PC-3 (cell line): ENCODE data around the gene ADCY10. TPM values are rescaled to one million over a fixed set of nuclear protein-coding genes. Genes with fewer than 3 reads are reported as not detected.

ENCODE experiments used
- ATAC-seq: fragments of 200-7000 bp; cut with Tn5 transposase; 2 replicates; pipeline ENCODE4 v1.9.1; 2020; ENCODE audit warnings: mild to moderate bottlenecking, moderate library complexity
- BruUV-seq: library from RNA; stranded (reverse); fragments of 400-500 nt; replicated peaks from 2 replicates; lab custom pipeline; 2021; lab: Mats Ljungman, UMichigan
- CTCF ChIA-PET: fragments of 300-600 bp; sonication (Branson Sonifier 250); formaldehyde crosslinking; loops from one replicate; lab custom pipeline; 2022; ENCODE audit warnings: antibody characterized with exemption; lab: Charles Lee
- POLR2A ChIA-PET: fragments of 300-600 bp; sonication (Branson Sonifier 250); formaldehyde crosslinking; loops from one replicate; lab custom pipeline; 2022; ENCODE audit warnings: antibody characterized with exemption; ENCODE audit not compliant: unreplicated experiment; lab: Charles Lee
- DNase-seq: peaks from one replicate; pipeline ENCODE4 v3.0.0-alpha.2; 2015
- H2AFZ ChIP-seq: fragments of 300-600 bp; sonication (generic); 2 replicates; pipeline ENCODE4 v1.6.0; 2016; ENCODE audit warnings: antibody characterized with exemption, low read length
- H3F3A ChIP-seq: fragments of 300-600 bp; sonication (generic); one replicate; pipeline ENCODE4 v1.6.0; 2017; ENCODE audit warnings: antibody characterized with exemption, low read length, control low read depth, mild to moderate bottlenecking; ENCODE audit not compliant: unreplicated experiment
- H3K27ac ChIP-seq: fragments of 300-600 bp; sonication (generic); 2 replicates; pipeline ENCODE4 v1.5.1; 2016; ENCODE audit warnings: mild to moderate bottlenecking, low read length
- H3K27me3 ChIP-seq: fragments of 300-600 bp; sonication (generic); 2 replicates; pipeline ENCODE4 v1.6.1; 2016; ENCODE audit warnings: low read length, mixed read lengths
- H3K36me3 ChIP-seq: fragments of 300-600 bp; sonication (generic); 2 replicates; pipeline ENCODE4 v1.6.1; 2016; ENCODE audit warnings: low read depth, mixed run types, low read length, mixed read lengths
- H3K4me1 ChIP-seq: fragments of 300-600 bp; sonication (generic); 2 replicates; pipeline ENCODE4 v1.5.1; 2016; ENCODE audit warnings: low read length; ENCODE audit not compliant: insufficient read depth
- H3K4me2 ChIP-seq: fragments of 300-600 bp; sonication (generic); 2 replicates; pipeline ENCODE4 v1.6.0; 2016; ENCODE audit warnings: low read length
- H3K4me3 ChIP-seq: fragments of 300-600 bp; sonication (generic); 2 replicates; pipeline ENCODE4 v1.5.1; 2016; ENCODE audit warnings: mild to moderate bottlenecking, low read length, mixed read lengths
- H3K79me2 ChIP-seq: fragments of 300-600 bp; sonication (generic); 2 replicates; pipeline ENCODE4 v1.6.1; 2017; ENCODE audit warnings: low read length, mixed read lengths
- H3K9ac ChIP-seq: fragments of 300-600 bp; sonication (generic); 2 replicates; pipeline ENCODE4 v1.6.0; 2016; ENCODE audit warnings: mild to moderate bottlenecking, low read length
- H3K9me2 ChIP-seq: fragments of 300-600 bp; sonication (generic); replicated peaks from 2 replicates; pipeline ENCODE4 v1.6.1; 2016; ENCODE audit warnings: mixed run types, low read length, mixed read lengths
- H3K9me3 ChIP-seq: fragments of 300-600 bp; sonication (generic); 2 replicates; pipeline ENCODE4 v1.6.1; 2016; ENCODE audit warnings: low read length, mixed read lengths
- H4K20me1 ChIP-seq: fragments of 300-600 bp; sonication (generic); 2 replicates; pipeline ENCODE4 v1.6.1; 2016; ENCODE audit warnings: low read length, mixed read lengths
- CTCF ChIP-seq: fragments of 300-600 bp; sonication (generic); conservative IDR thresholded peaks from 2 replicates; pipeline ENCODE4 v1.5.1; 2017; ENCODE audit warnings: antibody characterized with exemption, low read depth, mild to moderate bottlenecking, low read length
- EZH2 ChIP-seq: fragments of 300-600 bp; sonication (generic); IDR thresholded peaks from one replicate; pipeline ENCODE4 v1.6.1; 2017; ENCODE audit warnings: antibody characterized with exemption, mild to moderate bottlenecking, low read length; ENCODE audit not compliant: unreplicated experiment
- EZH2phosphoT487 ChIP-seq: fragments of 300-600 bp; sonication (generic); IDR thresholded peaks from 2 replicates; pipeline ENCODE4 v1.6.1; 2018; ENCODE audit warnings: mild to moderate bottlenecking, antibody characterized with exemption, low read length, borderline replicate concordance
- intact Hi-C: fragments of 100-400 bp; cut with micrococcal nuclease; formaldehyde crosslinking; loops from 2 replicates; pipeline ENCODE4 v1.9.0; 2023
- total RNA-seq: library from RNA; depleted of rRNA; stranded (reverse); fragments of >200 nt; gene quantifications from 2 replicates; pipeline ENCODE4 v1.2.3, GENCODE V29; 2014

ADCY10 gene
- total RNA-seq, 1 experiment from 2014 or later = not detected

GRCh38 chr1:167880580-167881021 is 33.3 kb downstream of the ADCY10 start:
- Histone ChIP-seq H3K27ac (peak overlapping the region; percentile 71; the same call in 1 of the 2 replicates), H3K4me2 (peak overlapping the region; percentile 55), H3F3A (no peaks in the 10 kb centered on the region), H3K4me3 (no peak overlapping the region), H3K9ac (no peak overlapping the region), H3K27me3 (no peaks in the 10 kb centered on the region), H3K4me1 (peaks cover 16% of the 10 kb centered on the region), H3K9me3 (no peaks in the 10 kb centered on the region), H3K9me2 (no peaks in the 10 kb centered on the region), H3K79me2 (no peaks in the 10 kb centered on the region), H2AFZ (no peak overlapping the region), H4K20me1 (no peaks in the 10 kb centered on the region), H3K36me3 (no peaks in the 10 kb centered on the region)
- intact Hi-C loops = no loop called here
- BruUV-seq = no TSS peak
- ChIA-PET POLR2A (no interaction called here), CTCF (no interaction called here)
- TF ChIP-seq CTCF = no peak
- TF ChIP-seq EZH2 = no peak
- TF ChIP-seq EZH2phosphoT487 = no peak
- ATAC-seq (peak; percentile 6), DNase-seq (no peak)

GRCh38 chr1:167879508-167879907 is 34.4 kb downstream of the ADCY10 start:
- Histone ChIP-seq H3K4me2 (no peak overlapping the region), H3K9ac (no peak overlapping the region), H3K9me2 (no peaks in the 10 kb centered on the region), H3K4me1 (peaks cover 16% of the 10 kb centered on the region), H3K9me3 (no peaks in the 10 kb centered on the region), H3K27ac (no peak overlapping the region), H4K20me1 (no peaks in the 10 kb centered on the region), H3K27me3 (no peaks in the 10 kb centered on the region), H3K36me3 (no peaks in the 10 kb centered on the region), H3F3A (no peaks in the 10 kb centered on the region), H2AFZ (no peak overlapping the region), H3K79me2 (no peaks in the 10 kb centered on the region), H3K4me3 (no peak overlapping the region)
- ATAC-seq (no peak), DNase-seq (no peak)
- CTCF ChIA-PET = no interaction called here
- intact Hi-C loops = no loop called here
- POLR2A ChIA-PET = no interaction called here
- no TSS peak for BruUV-seq
- no peak for TF ChIP-seq EZH2phosphoT487
- no peak for TF ChIP-seq EZH2
- no peak for TF ChIP-seq CTCF

- no peak overlapping the region for H3K27ac ChIP-seq
- H3K4me3 ChIP-seq = no peak overlapping the region
- H3K9me3 ChIP-seq = no peaks in the 10 kb centered on the region
- no peaks in the 10 kb centered on the region for H3K36me3 ChIP-seq
- no peaks in the 10 kb centered on the region for H3K79me2 ChIP-seq
- no TSS peak for BruUV-seq
- H3K9me2 ChIP-seq = no peaks in the 10 kb centered on the region
- H2AFZ ChIP-seq = no peak overlapping the region
- ATAC-seq (no peak), DNase-seq (no peak)
- ChIA-PET POLR2A (no interaction called here), CTCF (no interaction called here)
- no peaks in the 10 kb centered on the region for H4K20me1 ChIP-seq
- no peaks in the 10 kb centered on the region for H3F3A ChIP-seq
- no peak overlapping the region for H3K9ac ChIP-seq
- peaks cover 16% of the 10 kb centered on the region for H3K4me1 ChIP-seq
- no peak overlapping the region for H3K4me2 ChIP-seq
- H3K27me3 ChIP-seq = no peaks in the 10 kb centered on the region
- TF ChIP-seq CTCF (no peak), EZH2 (no peak)
- intact Hi-C loops = no loop called here
These were observed 35.4 kb downstream of the ADCY10 start for GRCh38 chr1:167878372-167879160.
